GM19239 (cell line): Measurements from ENCODE around the gene SDS.
A peak's percentile ranks its signal among the peaks of the same experiment; 100 is the strongest.

ENCODE experiments used
- DNase-seq: peaks from one replicate; pipeline ENCODE4 v3.0.0; 2011; ENCODE audit warnings: low spot score; ENCODE audit not compliant: insufficient read length
- FAIRE-seq: peaks from 2 replicates; lab custom pipeline; 2011; peaks lifted over from hg19 to GRCh38; lab: Jason Lieb, UNC

Gene SDS

GRCh38 chr12:113427882-113428281, 24.2 kb upstream of the SDS start:
- FAIRE-seq (no peak), DNase-seq (no peak)

GRCh38 chr12:113425960-113426453, 22.3 kb upstream of the SDS start:
- DNase-seq (no peak), FAIRE-seq (no peak)

GRCh38 chr12:113424915-113425823, 21.5 kb upstream of the SDS start:
- DNase-seq (peak; percentile 40), FAIRE-seq (peak; percentile 69)

GRCh38 chr12:113424456-113424855, 20.8 kb upstream of the SDS start:
- DNase-seq (no peak), FAIRE-seq (no peak)

GRCh38 chr12:113422886-113423669, 19.4 kb upstream of the SDS start:
- DNase-seq (no peak), FAIRE-seq (no peak)

GRCh38 chr12:113422030-113422885, 18.6 kb upstream of the SDS start, which contains the start of gene SDSL:
SDSL (plus strand) TSS chr12:113422380; CDS start chr12:113427983, 5,603 bp downstream.
- DNase-seq (peak; percentile 59), FAIRE-seq (peak; percentile 91)

- no peak for FAIRE-seq
- no peak for DNase-seq
Observed at GRCh38 chr12:113420996-113421595, 17.4 kb upstream of the SDS start.

- FAIRE-seq, result no peak
- DNase-seq, result no peak
Observed at GRCh38 chr12:113418213-113418879, 14.7 kb upstream of the SDS start.

GRCh38 chr12:113416091-113416754, 12.5 kb upstream of the SDS start:
- no peak for FAIRE-seq
- no peak for DNase-seq

- no peak for FAIRE-seq
Observed at GRCh38 chr12:113414519-113415038, 10.9 kb upstream of the SDS start.

GRCh38 chr12:113413488-113413939, 9.8 kb upstream of the SDS start:
- no peak for FAIRE-seq
- no peak for DNase-seq

More at GRCh38 chr12:113414519-113415038, 10.9 kb upstream of the SDS start:
- DNase-seq, result no peak

GRCh38 chr12:113409462-113410124, 5.9 kb upstream of the SDS start:
- DNase-seq, result no peak
- FAIRE-seq, result no peak

- no peak for DNase-seq
- FAIRE-seq, result no peak
Observed at GRCh38 chr12:113408756-113409298, 5.1 kb upstream of the SDS start.

- no peak for DNase-seq
- no peak for FAIRE-seq
Observed at GRCh38 chr12:113407931-113408600, 4.4 kb upstream of the SDS start.

- FAIRE-seq (no peak), DNase-seq (no peak)
Observed at GRCh38 chr12:113405694-113406093, 2.0 kb upstream of the SDS start.

- no peak for FAIRE-seq
- no peak for DNase-seq
Observed at GRCh38 chr12:113402586-113403260, 964 bp downstream of the SDS start.
